ENCODE results near the gene CARS2. TPM values are rescaled to one million over a fixed set of nuclear protein-coding genes. Genes with fewer than 3 reads are reported as not detected.

CARS2 gene
- total RNA-seq, 1 donor from 2014 or later, result 57.1 TPM

- Mint-ChIP-seq H3K4me1 (ENCODE audit: unreplicated experiment) (peaks cover 2% of the 10 kb centered on the region), H3K4me3 (ENCODE audit: unreplicated experiment) (no peak overlapping the region), H3K27ac (ENCODE audit: unreplicated experiment) (no peak overlapping the region), H3K9me3 (ENCODE audit: unreplicated experiment) (no peaks in the 10 kb centered on the region), H3K27me3 (ENCODE audit: unreplicated experiment) (no peaks in the 10 kb centered on the region), H3K36me3 (ENCODE audit: unreplicated experiment) (peaks cover 47% of the 10 kb centered on the region)
- TF ChIP-seq CTCF (IDR thresholded peaks at IDR 0.05), result no peak
- no peak for DNase-seq (ENCODE audit: extremely low spot score, unreplicated experiment)
Measured at GRCh38 chr13:110640591-110641029, 65.3 kb downstream of the CARS2 start.

GRCh38 chr13:110639935-110640334 lies 66.0 kb downstream of the CARS2 start:
- no peaks in the 10 kb centered on the region for H3K27me3 Mint-ChIP-seq (ENCODE audit: unreplicated experiment)

GRCh38 chr13:110638814-110639806 lies 66.8 kb downstream of the CARS2 start:
- Mint-ChIP-seq H3K9me3 (ENCODE audit: unreplicated experiment) (no peaks in the 10 kb centered on the region), H3K27ac (ENCODE audit: unreplicated experiment) (no peak overlapping the region), H3K4me1 (ENCODE audit: unreplicated experiment) (peaks cover 12% of the 10 kb centered on the region), H3K4me3 (ENCODE audit: unreplicated experiment) (no peak overlapping the region), H3K36me3 (ENCODE audit: unreplicated experiment) (peaks cover 55% of the 10 kb centered on the region), H3K27me3 (ENCODE audit: unreplicated experiment) (no peaks in the 10 kb centered on the region)
- no peak for DNase-seq (ENCODE audit: extremely low spot score, unreplicated experiment)
- TF ChIP-seq CTCF (IDR thresholded peaks at IDR 0.05), result no peak

More at GRCh38 chr13:110639935-110640334, 66.0 kb downstream of the CARS2 start:
- peaks cover 51% of the 10 kb centered on the region for H3K36me3 Mint-ChIP-seq (ENCODE audit: unreplicated experiment)
- TF ChIP-seq CTCF (IDR thresholded peaks at IDR 0.05), result no peak
- H3K4me1 Mint-ChIP-seq (ENCODE audit: unreplicated experiment), result peaks cover 4% of the 10 kb centered on the region
- no peak overlapping the region for H3K4me3 Mint-ChIP-seq (ENCODE audit: unreplicated experiment)
- no peak for DNase-seq (ENCODE audit: extremely low spot score, unreplicated experiment)
- no peak overlapping the region for H3K27ac Mint-ChIP-seq (ENCODE audit: unreplicated experiment)
- H3K9me3 Mint-ChIP-seq (ENCODE audit: unreplicated experiment), result no peaks in the 10 kb centered on the region

GRCh38 chr13:110638257-110638656 lies 67.7 kb downstream of the CARS2 start:
- Mint-ChIP-seq H3K9me3 (ENCODE audit: unreplicated experiment) (no peaks in the 10 kb centered on the region), H3K27me3 (ENCODE audit: unreplicated experiment) (no peaks in the 10 kb centered on the region), H3K36me3 (ENCODE audit: unreplicated experiment) (peaks cover 54% of the 10 kb centered on the region), H3K4me1 (ENCODE audit: unreplicated experiment) (peaks cover 16% of the 10 kb centered on the region), H3K27ac (ENCODE audit: unreplicated experiment) (no peak overlapping the region), H3K4me3 (ENCODE audit: unreplicated experiment) (no peak overlapping the region)
- no peak for DNase-seq (ENCODE audit: extremely low spot score, unreplicated experiment)
- no peak for TF ChIP-seq CTCF (IDR thresholded peaks at IDR 0.05)

GRCh38 chr13:110637747-110638146 lies 68.2 kb downstream of the CARS2 start:
- no peak overlapping the region for H3K4me3 Mint-ChIP-seq (ENCODE audit: unreplicated experiment)

More at GRCh38 chr13:110637747-110638146, 68.2 kb downstream of the CARS2 start:
- DNase-seq (ENCODE audit: extremely low spot score, unreplicated experiment), result no peak
- Mint-ChIP-seq H3K27me3 (ENCODE audit: unreplicated experiment) (no peaks in the 10 kb centered on the region), H3K27ac (ENCODE audit: unreplicated experiment) (no peak overlapping the region), H3K4me1 (ENCODE audit: unreplicated experiment) (peaks cover 16% of the 10 kb centered on the region), H3K36me3 (ENCODE audit: unreplicated experiment) (peaks cover 49% of the 10 kb centered on the region), H3K9me3 (ENCODE audit: unreplicated experiment) (no peaks in the 10 kb centered on the region)
- TF ChIP-seq CTCF (IDR thresholded peaks at IDR 0.05), result no peak

All from osteocyte (in vitro differentiated cells).